HG03045 (cell line): ENCODE data around the gene STK32B.

Experiments
- ATAC-seq: cut with Tn5 transposase; IDR thresholded peaks from one replicate; pipeline ENCODE4 v1.9.1; 2021; ENCODE audit warnings: mild to moderate bottlenecking, moderate library complexity; ENCODE audit not compliant: unreplicated experiment

Gene STK32B

GRCh38 chr4:5330339-5330989 is 279.2 kb downstream of the STK32B start:
- ATAC-seq: no peak

- ATAC-seq: no peak
Measured at GRCh38 chr4:5337731-5338130, 286.5 kb downstream of the STK32B start.

DNA sequence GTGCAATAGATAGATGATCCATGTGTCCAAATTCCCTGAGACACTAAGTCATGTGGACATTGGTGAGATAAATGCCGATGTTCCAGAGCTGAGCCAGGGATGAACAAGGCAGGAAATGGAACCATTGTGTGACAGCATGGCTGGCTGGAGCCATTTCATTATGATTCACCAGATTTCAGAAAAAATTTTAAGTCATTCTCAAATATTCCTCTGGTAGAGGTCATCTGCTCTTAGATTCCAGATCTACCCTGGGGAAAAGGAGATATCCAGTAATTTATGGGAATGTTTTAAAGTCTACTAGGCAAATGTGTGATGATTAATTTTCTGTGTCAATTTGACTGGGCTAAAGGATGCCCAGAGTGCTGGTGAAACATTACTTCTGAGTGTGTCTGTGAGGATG is 287.3 kb downstream of the STK32B start:
- ATAC-seq: no peak

GRCh38 chr4:5340991-5341451 is 289.7 kb downstream of the STK32B start:
- no peak for ATAC-seq

GRCh38 chr4:5341526-5341925 is 290.2 kb downstream of the STK32B start:
- no peak for ATAC-seq

- ATAC-seq: no peak
Measured at GRCh38 chr4:5355846-5356245, 304.6 kb downstream of the STK32B start.

DNA sequence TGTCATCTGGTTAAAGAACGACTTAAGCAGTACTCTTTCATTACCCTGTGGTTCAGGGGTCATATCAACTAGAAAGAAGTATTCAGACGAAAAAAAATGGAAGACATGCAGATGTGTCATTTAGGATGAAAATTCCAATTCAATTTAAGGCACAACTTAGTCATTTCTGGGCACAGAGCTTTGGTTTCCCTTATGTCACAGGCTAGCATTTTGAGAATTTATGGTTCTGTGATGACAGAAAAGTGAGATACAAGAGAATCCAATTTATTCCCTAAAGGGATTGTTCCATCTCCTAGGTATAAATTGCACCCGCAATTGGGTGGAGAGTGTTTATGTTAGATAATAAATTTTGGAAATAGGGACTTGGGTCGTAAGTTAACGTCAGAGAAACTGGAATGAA is 306.6 kb downstream of the STK32B start:
- no peak for ATAC-seq

- ATAC-seq: no peak
Measured at GRCh38 chr4:5361968-5362367, 310.7 kb downstream of the STK32B start.

GRCh38 chr4:5364406-5364805 is 313.1 kb downstream of the STK32B start:
- no peak for ATAC-seq

GRCh38 chr4:5365071-5366008 is 314.1 kb downstream of the STK32B start:
- no peak for ATAC-seq

GRCh38 chr4:5366009-5366386 is 314.7 kb downstream of the STK32B start:
- ATAC-seq: no peak

DNA sequence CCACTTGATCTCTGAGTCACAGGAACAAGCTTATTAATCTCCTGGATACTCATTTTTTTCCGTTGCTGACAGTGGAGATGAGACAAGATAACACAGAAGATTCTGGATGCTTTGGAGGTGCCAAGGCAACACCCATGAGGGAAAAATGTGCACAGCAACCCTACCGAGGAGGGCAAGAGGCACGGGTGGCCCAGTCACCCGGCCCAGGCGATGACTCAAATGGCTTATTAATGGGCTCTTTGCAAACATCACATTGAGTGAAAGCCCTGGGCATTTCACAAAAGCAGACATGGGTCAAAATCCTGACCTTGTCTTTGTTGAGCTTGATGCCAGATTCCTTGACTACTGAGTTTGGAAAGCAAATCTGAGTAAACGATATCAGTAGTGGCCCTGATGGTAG is 315.1 kb downstream of the STK32B start:
- ATAC-seq: no peak

- no peak for ATAC-seq
Measured at GRCh38 chr4:5368426-5368825, 317.1 kb downstream of the STK32B start.

DNA sequence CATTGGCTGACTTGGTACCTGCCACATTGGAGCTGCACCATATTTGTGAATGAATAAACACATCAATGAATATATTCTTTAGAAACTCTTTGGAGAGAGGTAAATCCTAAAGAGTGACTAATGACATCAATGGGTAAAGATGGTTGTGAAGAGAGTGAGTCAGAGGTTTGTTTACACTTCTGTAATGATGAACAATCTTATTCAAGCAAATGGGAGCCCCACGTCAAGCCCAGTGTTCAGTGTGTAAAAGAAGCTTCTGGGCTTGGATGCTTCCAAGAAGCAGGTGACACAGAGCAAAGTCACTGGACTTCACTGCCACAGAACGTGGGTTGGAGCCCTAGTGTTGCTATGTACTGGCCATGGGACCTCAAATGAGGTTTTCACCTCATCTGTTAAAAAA is 319.0 kb downstream of the STK32B start:
- no peak for ATAC-seq

DNA sequence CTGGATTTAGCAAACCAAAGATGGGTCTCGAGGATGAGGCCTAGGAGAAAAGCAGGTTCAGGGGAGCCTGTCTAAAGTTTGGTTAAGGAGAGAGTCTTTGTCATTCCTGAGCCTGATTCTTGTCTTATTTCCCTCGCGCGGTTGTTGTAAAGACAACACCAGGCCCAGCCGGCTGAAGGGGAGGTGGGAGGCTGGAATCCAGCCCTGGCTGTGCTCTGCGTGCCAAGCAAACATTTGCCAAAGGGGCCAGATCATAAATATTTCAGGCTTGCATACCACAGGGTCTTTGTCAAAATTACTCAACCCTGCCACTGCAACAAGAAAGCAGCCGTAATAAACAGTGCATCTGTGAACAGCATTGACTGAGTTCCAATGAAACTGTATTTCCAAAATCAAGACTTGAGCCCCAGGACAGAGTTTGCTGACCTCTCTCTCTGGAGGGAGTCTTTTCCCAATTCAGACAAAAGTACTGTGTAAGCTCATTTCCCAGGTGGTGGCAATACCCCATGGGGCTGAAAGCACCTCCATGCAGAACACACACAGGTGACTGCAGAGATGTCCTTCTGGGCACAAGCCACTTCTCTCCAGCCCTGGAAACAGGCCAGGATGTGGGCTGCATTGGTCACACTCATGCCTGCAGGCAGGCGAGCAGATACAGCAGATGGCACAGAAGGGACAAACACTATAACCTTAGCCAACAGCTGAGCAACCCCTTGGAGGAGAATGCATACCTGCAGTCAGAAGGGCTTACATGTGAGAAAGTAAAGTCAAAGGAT is 320.3 kb downstream of the STK32B start:
- ATAC-seq: no peak

GRCh38 chr4:5372198-5372597 is 320.9 kb downstream of the STK32B start:
- ATAC-seq: no peak

GRCh38 chr4:5373327-5373726 is 322.0 kb downstream of the STK32B start:
- no peak for ATAC-seq

DNA sequence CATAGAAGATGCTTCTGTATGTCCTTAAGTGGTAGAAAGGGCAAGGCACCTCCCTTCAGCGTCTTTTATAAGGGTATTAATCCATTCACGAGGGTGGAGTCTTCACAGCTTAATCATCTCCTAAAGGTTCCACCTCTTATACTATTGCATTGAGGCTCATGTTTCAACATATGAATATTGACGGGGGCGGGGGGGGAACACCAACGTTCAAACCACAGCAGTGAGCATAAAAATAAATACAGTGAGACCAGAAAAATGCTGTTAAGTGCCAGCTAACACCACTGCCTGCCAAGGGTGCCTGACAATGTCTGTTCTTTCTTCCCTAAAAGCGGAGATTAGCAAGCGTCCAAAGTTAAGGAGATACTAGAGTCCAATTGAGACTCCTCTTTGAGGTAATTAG is 323.3 kb downstream of the STK32B start:
- ATAC-seq: no peak

- ATAC-seq: no peak
Measured at GRCh38 chr4:5374994-5375393, 323.7 kb downstream of the STK32B start.

GRCh38 chr4:5376015-5376414 is 324.7 kb downstream of the STK32B start:
- ATAC-seq: no peak

DNA sequence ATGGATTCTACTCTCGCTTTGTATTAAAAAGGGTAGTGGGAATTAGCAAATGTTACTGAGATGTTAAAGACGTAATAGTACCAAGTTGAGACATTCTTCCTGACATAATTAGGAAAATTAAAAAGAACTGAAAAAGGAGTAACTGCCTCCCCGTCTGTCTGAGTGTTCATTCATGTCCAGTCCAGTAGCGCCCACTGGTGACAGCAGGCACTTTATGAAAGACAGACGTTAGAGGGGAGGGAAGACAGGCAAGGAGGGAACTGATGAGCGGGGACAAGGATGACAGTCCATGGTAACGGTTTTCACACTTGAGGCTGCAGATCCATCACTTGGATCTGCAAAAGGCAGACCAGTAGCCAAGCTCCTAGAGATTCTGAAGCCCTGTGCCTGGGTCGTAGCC is 326.7 kb downstream of the STK32B start:
- no peak for ATAC-seq
